OCI-LY3 (cell line): ENCODE data around the gene KBTBD13.

Experiments
- EZH2phosphoT487 ChIP-seq: fragments of 200-600 bp; shearing (Covaris generic); IDR thresholded peaks from 2 replicates; pipeline ENCODE4 v1.6.1; 2018; ENCODE audit warnings: antibody characterized with exemption, mixed run types, low read depth
- TF ChIP-seq, protein P1 (sequence below): fragments of 200-600, 300-600 bp; sonication (generic); IDR thresholded peaks from 2 replicates; pipeline ENCODE4 v1.5.1; 2014; ENCODE audit warnings: antibody characterized with exemption, low read length, low read depth

DNA sequence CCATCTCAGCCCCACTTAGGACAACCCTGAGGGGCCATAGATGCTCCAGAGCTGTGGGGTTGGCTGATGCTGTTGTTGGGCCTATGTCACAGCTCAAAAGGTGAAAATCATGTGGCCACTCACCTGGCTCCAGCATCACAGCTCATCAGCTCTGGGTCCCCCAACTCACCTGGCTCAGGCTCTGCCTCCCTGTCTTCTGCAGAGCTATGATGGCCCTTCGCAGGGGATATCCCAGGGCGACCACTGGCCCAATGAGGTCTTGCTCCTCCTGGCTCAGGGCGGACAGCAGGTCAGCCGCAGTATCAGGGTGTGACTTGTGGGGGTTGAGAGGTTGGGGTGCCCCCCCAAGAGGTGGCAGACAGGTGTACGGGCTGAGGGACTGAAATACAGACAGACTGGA lies 22.8 kb downstream of the KBTBD13 start:
- no peak for TF ChIP-seq EZH2phosphoT487
- TF ChIP-seq, protein P1, sequence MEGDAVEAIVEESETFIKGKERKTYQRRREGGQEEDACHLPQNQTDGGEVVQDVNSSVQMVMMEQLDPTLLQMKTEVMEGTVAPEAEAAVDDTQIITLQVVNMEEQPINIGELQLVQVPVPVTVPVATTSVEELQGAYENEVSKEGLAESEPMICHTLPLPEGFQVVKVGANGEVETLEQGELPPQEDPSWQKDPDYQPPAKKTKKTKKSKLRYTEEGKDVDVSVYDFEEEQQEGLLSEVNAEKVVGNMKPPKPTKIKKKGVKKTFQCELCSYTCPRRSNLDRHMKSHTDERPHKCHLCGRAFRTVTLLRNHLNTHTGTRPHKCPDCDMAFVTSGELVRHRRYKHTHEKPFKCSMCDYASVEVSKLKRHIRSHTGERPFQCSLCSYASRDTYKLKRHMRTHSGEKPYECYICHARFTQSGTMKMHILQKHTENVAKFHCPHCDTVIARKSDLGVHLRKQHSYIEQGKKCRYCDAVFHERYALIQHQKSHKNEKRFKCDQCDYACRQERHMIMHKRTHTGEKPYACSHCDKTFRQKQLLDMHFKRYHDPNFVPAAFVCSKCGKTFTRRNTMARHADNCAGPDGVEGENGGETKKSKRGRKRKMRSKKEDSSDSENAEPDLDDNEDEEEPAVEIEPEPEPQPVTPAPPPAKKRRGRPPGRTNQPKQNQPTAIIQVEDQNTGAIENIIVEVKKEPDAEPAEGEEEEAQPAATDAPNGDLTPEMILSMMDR, result no peak
